K562 (cell line): ENCODE measurements around the gene MME. TPM values are rescaled to one million over a fixed set of nuclear protein-coding genes. Genes with fewer than 3 reads are reported as not detected.

Source experiments
- AFF1 ChIP-seq, 2 experiments: fragments of 450-650 bp; IDR thresholded peaks; 2 replicates each; pipeline ENCODE4 v1.6.1; 2018; ENCODE audit warnings: mild to moderate bottlenecking in 2 of 2, low read depth in 1 of 2; ENCODE audit not compliant: partially characterized antibody in 2 of 2
- ARID1B ChIP-seq: fragments of 450-650 bp; IDR thresholded peaks from 2 replicates; pipeline ENCODE4 v1.6.1; 2016; ENCODE audit warnings: antibody characterized with exemption, mild to moderate bottlenecking, inconsistent platforms
- DEAF1 ChIP-seq: fragments of 450-650 bp; formaldehyde crosslinking; IDR thresholded peaks from 2 replicates; pipeline ENCODE4 v1.4.0; 2020; ENCODE audit warnings: mild to moderate bottlenecking, moderate library complexity
- DMBX1 ChIP-seq: fragments of 250-450 bp; sonication (Bioruptor Pico); IDR thresholded peaks from 2 replicates; pipeline ENCODE4 v1.8.0; 2022; ENCODE audit warnings: inconsistent platforms, mild to moderate bottlenecking, moderate library complexity, borderline replicate concordance
- ESRRA ChIP-seq: fragments of 450-650 bp; IDR thresholded peaks from 2 replicates; pipeline ENCODE4 v1.6.1; 2014; ENCODE audit warnings: low read depth, mild to moderate bottlenecking, moderate library complexity, borderline replicate concordance
- FOXM1 ChIP-seq, 2 experiments: fragments of 450-650 bp in 1 of 2; sonication (generic) in 1 of 2; formaldehyde crosslinking in 1 of 2; IDR thresholded peaks; 2 replicates each; pipeline versions ENCODE4 v1.6.1 to v1.9.0; 2017 to 2022; ENCODE audit warnings: low read depth in 2 of 2, mild to moderate bottlenecking in 2 of 2, missing genetic modification reagents in 1 of 2, moderate library complexity in 1 of 2
- JUN ChIP-seq, 2 experiments: sonication (generic) in 1 of 2; formaldehyde crosslinking in 1 of 2; IDR thresholded peaks; 2 replicates each; pipeline versions ENCODE4 v1.6.1 to v1.8.0; 2012 to 2022; ENCODE audit warnings: borderline replicate concordance in 2 of 2, mild to moderate bottlenecking in 2 of 2, improper control_type of control experiment in 1 of 2, low read depth in 1 of 2, low read length in 1 of 2, missing genetic modification reagents in 1 of 2
- NR2C2 ChIP-seq, 2 experiments: fragments of 200-800 bp in 1 of 2; sonication (Bioruptor generic) in 1 of 2; sonication (generic) in 1 of 2; formaldehyde crosslinking in 1 of 2; IDR thresholded peaks; 2 replicates each; pipeline versions ENCODE4 v1.6.1 to v1.8.0; 2016 to 2022; ENCODE audit warnings: mild to moderate bottlenecking in 1 of 2, missing compliant biosample characterization in 1 of 2, missing genetic modification characterization in 1 of 2, missing genetic modification reagents in 1 of 2
- PKNOX1 ChIP-seq: fragments of 450-650 bp; IDR thresholded peaks from 2 replicates; pipeline ENCODE4 v1.6.1; 2016
- POLR2AphosphoS5 ChIP-seq: IDR thresholded peaks from 2 replicates; pipeline ENCODE4 v1.6.1; 2011; ENCODE audit warnings: mild to moderate bottlenecking, low read depth, low read length, moderate library complexity; ENCODE audit not compliant: control insufficient read depth, insufficient read depth
- PTTG1 ChIP-seq: fragments of 450-650 bp; IDR thresholded peaks from 2 replicates; pipeline ENCODE4 v1.6.1; 2016; ENCODE audit warnings: low read depth, mild to moderate bottlenecking, missing genetic modification characterization, missing compliant biosample characterization
- SLC30A9 ChIP-seq: fragments of 250-450 bp; sonication (Bioruptor Pico); IDR thresholded peaks from 2 replicates; pipeline ENCODE4 v1.8.0; 2022; ENCODE audit warnings: mild to moderate bottlenecking, moderate library complexity
- SMARCA4 ChIP-seq: fragments of 450-650 bp; IDR thresholded peaks from 2 replicates; pipeline ENCODE4 v1.6.1; 2016
- SRSF9 ChIP-seq: fragments of 200-400 bp; formaldehyde crosslinking; IDR thresholded peaks from 2 replicates; pipeline ENCODE4 v1.6.1; 2017; ENCODE audit warnings: low read depth, low read length, borderline replicate concordance
- TRIM24 ChIP-seq, 2 experiments: fragments of 450-650 bp; IDR thresholded peaks; 2 replicates each; pipeline ENCODE4 v1.6.1; 2016
- ZBTB2 ChIP-seq: fragments of 450-650 bp; IDR thresholded peaks from 2 replicates; pipeline ENCODE4 v1.6.1; 2016; ENCODE audit warnings: antibody characterized with exemption
- ZNF395 ChIP-seq: fragments of 200-800 bp; sonication (Bioruptor generic); IDR thresholded peaks from 2 replicates; pipeline ENCODE4 v1.6.1; 2017; ENCODE audit warnings: missing genetic modification characterization, missing compliant biosample characterization
- polyA plus RNA-seq, 8 experiments: library from polyadenylated mRNA; depleted of rRNA in 4 of 8; stranded (reverse) in 5 of 8; unstranded in 3 of 8; fragments of >200 nt; fragmentation: Nextera tagmentation in 2 of 8; fragmentation: Illumina TruSeq in 1 of 8; extraction: Ambion mirVana in 2 of 8; extraction: Trizol in 1 of 8; gene quantifications; 2 replicates each; pipeline versions ENCODE4 v1.2.1 to v1.2.3, GENCODE V29; 2011 to 2014; ENCODE audit warnings: inconsistent platforms in 1 of 8, missing spikeins in 1 of 8
- total RNA-seq, 7 experiments: library from RNA; depleted of rRNA in 6 of 7; stranded (reverse); fragments of >200 nt in 6 of 7; fragmentation: Illumina TruSeq in 2 of 7; extraction: Trizol in 2 of 7; gene quantifications; 2 replicates each; pipeline versions ENCODE4 v1.2.1 to v1.2.3, GENCODE V29; 2011 to 2021; ENCODE audit warnings: low replicate concordance in 1 of 7

The MME gene
- total and polyA plus RNA-seq, 9 of the 15 experiments (the other 6 are each of a cell fraction or from before 2014, with no cell fraction given): 0.80 to 8.6 (median 2.5) TPM

GRCh38 chr3:155131104-155131503 is 51.0 kb downstream of the MME start (continued):
- TF ChIP-seq ZBTB2 (peak; percentile 42; the same call in 1 of the 2 replicates), PTTG1 (tag) (no peak), DMBX1 (CRISPR knock-in tag) (peak; percentile 56; the same call in 1 of the 2 replicates), ESRRA (peak; percentile 77), TRIM24 (IDR thresholded peaks at IDR 0.05) (peak; percentile 89 to 94), ARID1B (peak; percentile 98), ZNF395 (CRISPR knock-in tag) (no peak), NR2C2 (CRISPR knock-in tag; IDR thresholded peaks at IDR 0.05) (no peak), NR2C2 (tag; IDR thresholded peaks at IDR 0.05) (peak; percentile 47), DEAF1 (CRISPR knock-in tag) (no peak), AFF1 (IDR thresholded peaks at IDR 0.05; ENCODE audit: low read depth in 1 of 2, partially characterized antibody in 2 of 2) (peak in 1 of 2 experiments; percentile 74), SLC30A9 (no peak), FOXM1 (IDR thresholded peaks at IDR 0.05; ENCODE audit: low read depth) (peak; percentile 94), FOXM1 (CRISPR knock-in tag; IDR thresholded peaks at IDR 0.05; ENCODE audit: low read depth) (no peak), SRSF9 (no peak), JUN (IDR thresholded peaks at IDR 0.05; ENCODE audit: borderline replicate concordance, low read depth, low read length) (peak; percentile 76; the same call in 1 of the 2 replicates), JUN (CRISPR knock-in tag; IDR thresholded peaks at IDR 0.05; ENCODE audit: borderline replicate concordance) (no peak), PKNOX1 (peak; percentile 73), POLR2AphosphoS5 (peak; percentile 83; the same call in 1 of the 2 replicates), SMARCA4 (peak; percentile 96)
